GM23338 (cell line): Measurements from ENCODE around the gene ZC3H7A. TPM values are rescaled to one million over a fixed set of nuclear protein-coding genes. Genes with fewer than 3 reads are reported as not detected.

ENCODE experiments used
- ATAC-seq: fragments of 200-7000 bp; cut with Tn5 transposase; 3 replicates; pipeline ENCODE4 v1.9.1; 2020
- DNase-seq: peaks from one replicate; pipeline ENCODE4 v3.0.0-alpha.2; 2015; ENCODE audit warnings: low spot score
- H2AFZ ChIP-seq: fragments of 200-600 bp; sonication (generic); 2 replicates; pipeline ENCODE4 v1.8.0; 2016; ENCODE audit warnings: antibody characterized with exemption, mild to moderate bottlenecking, moderate library complexity
- H3F3A ChIP-seq: fragments of 200-600 bp; sonication (generic); replicated peaks from 2 replicates; pipeline ENCODE4 v1.8.0; 2017; ENCODE audit warnings: antibody characterized with exemption, mixed run types, low read depth
- H3K27ac ChIP-seq: fragments of 200-600 bp; sonication (generic); 2 replicates; pipeline ENCODE4 v1.6.1; 2016; ENCODE audit warnings: low read depth
- H3K27me3 ChIP-seq: fragments of 200-600 bp; sonication (generic); 2 replicates; pipeline ENCODE4 v1.8.0; 2016; ENCODE audit warnings: mild to moderate bottlenecking, mixed run types, moderate library complexity; ENCODE audit not compliant: insufficient read depth
- H3K36me3 ChIP-seq: fragments of 200-600 bp; sonication (generic); 2 replicates; pipeline ENCODE4 v1.8.0; 2016; ENCODE audit warnings: mild to moderate bottlenecking; ENCODE audit not compliant: insufficient read depth
- H3K4me1 ChIP-seq: fragments of 200-600 bp; sonication (generic); 2 replicates; pipeline ENCODE4 v1.8.0; 2016; ENCODE audit warnings: mild to moderate bottlenecking, moderate library complexity; ENCODE audit not compliant: insufficient read depth
- H3K4me2 ChIP-seq: fragments of 200-600 bp; sonication (generic); 2 replicates; pipeline ENCODE4 v1.7.1; 2017; ENCODE audit warnings: mixed run types
- H3K4me3 ChIP-seq: fragments of 200-600 bp; sonication (generic); 2 replicates; pipeline ENCODE4 v1.6.1; 2016; ENCODE audit warnings: mixed run types
- H3K79me2 ChIP-seq: fragments of 200-600 bp; sonication (generic); replicated peaks from 2 replicates; pipeline ENCODE4 v1.8.0; 2017; ENCODE audit warnings: mild to moderate bottlenecking; ENCODE audit not compliant: insufficient read depth
- H3K9me2 ChIP-seq: fragments of 200-600 bp; sonication (generic); 2 replicates; pipeline ENCODE4 v1.8.0; 2017; ENCODE audit not compliant: insufficient read depth
- H4K20me1 ChIP-seq: fragments of 200-600 bp; sonication (generic); replicated peaks from 2 replicates; pipeline ENCODE4 v1.8.0; 2017; ENCODE audit warnings: mild to moderate bottlenecking; ENCODE audit not compliant: insufficient read depth
- H3K27ac Mint-ChIP-seq: 2 replicates; pipeline ENCODE4 v1.8.0; 2020; ENCODE audit warnings: inconsistent platforms, mild to moderate bottlenecking, moderate library complexity, mixed read lengths
- H3K27me3 Mint-ChIP-seq: 3 replicates; pipeline ENCODE4 v1.8.0; 2022; ENCODE audit warnings: low read depth, mild to moderate bottlenecking, moderate library complexity, mixed read lengths, inconsistent platforms; ENCODE audit not compliant: insufficient read depth, poor library complexity
- H3K36me3 Mint-ChIP-seq: 3 replicates; pipeline ENCODE4 v1.8.0; 2021; ENCODE audit warnings: low read depth, mild to moderate bottlenecking, inconsistent platforms, moderate library complexity, mixed read lengths
- H3K4me1 Mint-ChIP-seq: 3 replicates; pipeline ENCODE4 v1.8.0; 2020; ENCODE audit warnings: mild to moderate bottlenecking, inconsistent platforms, mixed read lengths
- H3K4me3 Mint-ChIP-seq: 3 replicates; pipeline ENCODE4 v1.8.0; 2021; ENCODE audit warnings: moderate library complexity, mild to moderate bottlenecking, inconsistent platforms, mixed read lengths
- H3K9me3 Mint-ChIP-seq: 3 replicates; pipeline ENCODE4 v1.8.0; 2020; ENCODE audit warnings: moderate library complexity, mild to moderate bottlenecking, inconsistent platforms, mixed read lengths
- ZNF114 ChIP-seq: fragments of 250-450 bp; sonication (Bioruptor Pico); IDR thresholded peaks from 2 replicates; pipeline ENCODE4 v1.5.0; 2020; ENCODE audit warnings: mild to moderate bottlenecking, moderate library complexity
- ZNF331 ChIP-seq: fragments of 250-450 bp; sonication (Bioruptor Pico); IDR thresholded peaks from 2 replicates; pipeline ENCODE4 v1.5.0; 2020; ENCODE audit warnings: low read depth, mild to moderate bottlenecking, moderate library complexity
- polyA plus RNA-seq: library from polyadenylated mRNA; unstranded; fragments of >200 nt; fragmentation: Nextera tagmentation; extraction: Ambion mirVana; gene quantifications from 2 replicates; pipeline ENCODE4 v1.2.1, GENCODE V29; 2016
- total RNA-seq: library from RNA; depleted of rRNA; stranded (reverse); fragments of >200 nt; shearing (Covaris generic); gene quantifications from 2 replicates; pipeline ENCODE4 v1.2.3, GENCODE V29; 2014
- TF ChIP-seq, protein P1 (sequence below): fragments of 250-450 bp; sonication (Bioruptor Pico); IDR thresholded peaks from 2 replicates; pipeline ENCODE4 v1.5.0; 2020; ENCODE audit warnings: mild to moderate bottlenecking, moderate library complexity

Gene ZC3H7A
- total and polyA plus RNA-seq, 2 experiments from 2014 or later, result 32.7 to 42.2 TPM

DNA sequence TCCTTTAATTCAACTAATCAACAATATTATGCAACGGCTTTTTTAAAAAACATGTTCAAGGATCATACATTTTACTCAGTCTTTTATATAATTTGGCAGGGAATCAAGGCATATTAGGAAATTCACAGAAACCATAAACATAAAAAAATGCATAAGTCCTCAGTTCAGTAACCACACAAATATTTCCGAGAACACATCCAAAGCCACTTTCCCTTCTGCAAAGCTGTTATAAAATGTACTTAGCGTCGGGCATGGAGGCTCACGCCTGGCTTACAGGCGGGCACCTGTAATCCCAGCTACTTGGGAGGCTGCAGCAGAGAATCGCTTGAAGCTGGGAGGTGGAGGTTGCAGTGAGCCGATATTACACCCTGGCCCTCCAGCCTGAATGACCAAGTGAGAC lies 9.7 kb upstream of the ZC3H7A start (continued):
- TF ChIP-seq, protein P1, sequence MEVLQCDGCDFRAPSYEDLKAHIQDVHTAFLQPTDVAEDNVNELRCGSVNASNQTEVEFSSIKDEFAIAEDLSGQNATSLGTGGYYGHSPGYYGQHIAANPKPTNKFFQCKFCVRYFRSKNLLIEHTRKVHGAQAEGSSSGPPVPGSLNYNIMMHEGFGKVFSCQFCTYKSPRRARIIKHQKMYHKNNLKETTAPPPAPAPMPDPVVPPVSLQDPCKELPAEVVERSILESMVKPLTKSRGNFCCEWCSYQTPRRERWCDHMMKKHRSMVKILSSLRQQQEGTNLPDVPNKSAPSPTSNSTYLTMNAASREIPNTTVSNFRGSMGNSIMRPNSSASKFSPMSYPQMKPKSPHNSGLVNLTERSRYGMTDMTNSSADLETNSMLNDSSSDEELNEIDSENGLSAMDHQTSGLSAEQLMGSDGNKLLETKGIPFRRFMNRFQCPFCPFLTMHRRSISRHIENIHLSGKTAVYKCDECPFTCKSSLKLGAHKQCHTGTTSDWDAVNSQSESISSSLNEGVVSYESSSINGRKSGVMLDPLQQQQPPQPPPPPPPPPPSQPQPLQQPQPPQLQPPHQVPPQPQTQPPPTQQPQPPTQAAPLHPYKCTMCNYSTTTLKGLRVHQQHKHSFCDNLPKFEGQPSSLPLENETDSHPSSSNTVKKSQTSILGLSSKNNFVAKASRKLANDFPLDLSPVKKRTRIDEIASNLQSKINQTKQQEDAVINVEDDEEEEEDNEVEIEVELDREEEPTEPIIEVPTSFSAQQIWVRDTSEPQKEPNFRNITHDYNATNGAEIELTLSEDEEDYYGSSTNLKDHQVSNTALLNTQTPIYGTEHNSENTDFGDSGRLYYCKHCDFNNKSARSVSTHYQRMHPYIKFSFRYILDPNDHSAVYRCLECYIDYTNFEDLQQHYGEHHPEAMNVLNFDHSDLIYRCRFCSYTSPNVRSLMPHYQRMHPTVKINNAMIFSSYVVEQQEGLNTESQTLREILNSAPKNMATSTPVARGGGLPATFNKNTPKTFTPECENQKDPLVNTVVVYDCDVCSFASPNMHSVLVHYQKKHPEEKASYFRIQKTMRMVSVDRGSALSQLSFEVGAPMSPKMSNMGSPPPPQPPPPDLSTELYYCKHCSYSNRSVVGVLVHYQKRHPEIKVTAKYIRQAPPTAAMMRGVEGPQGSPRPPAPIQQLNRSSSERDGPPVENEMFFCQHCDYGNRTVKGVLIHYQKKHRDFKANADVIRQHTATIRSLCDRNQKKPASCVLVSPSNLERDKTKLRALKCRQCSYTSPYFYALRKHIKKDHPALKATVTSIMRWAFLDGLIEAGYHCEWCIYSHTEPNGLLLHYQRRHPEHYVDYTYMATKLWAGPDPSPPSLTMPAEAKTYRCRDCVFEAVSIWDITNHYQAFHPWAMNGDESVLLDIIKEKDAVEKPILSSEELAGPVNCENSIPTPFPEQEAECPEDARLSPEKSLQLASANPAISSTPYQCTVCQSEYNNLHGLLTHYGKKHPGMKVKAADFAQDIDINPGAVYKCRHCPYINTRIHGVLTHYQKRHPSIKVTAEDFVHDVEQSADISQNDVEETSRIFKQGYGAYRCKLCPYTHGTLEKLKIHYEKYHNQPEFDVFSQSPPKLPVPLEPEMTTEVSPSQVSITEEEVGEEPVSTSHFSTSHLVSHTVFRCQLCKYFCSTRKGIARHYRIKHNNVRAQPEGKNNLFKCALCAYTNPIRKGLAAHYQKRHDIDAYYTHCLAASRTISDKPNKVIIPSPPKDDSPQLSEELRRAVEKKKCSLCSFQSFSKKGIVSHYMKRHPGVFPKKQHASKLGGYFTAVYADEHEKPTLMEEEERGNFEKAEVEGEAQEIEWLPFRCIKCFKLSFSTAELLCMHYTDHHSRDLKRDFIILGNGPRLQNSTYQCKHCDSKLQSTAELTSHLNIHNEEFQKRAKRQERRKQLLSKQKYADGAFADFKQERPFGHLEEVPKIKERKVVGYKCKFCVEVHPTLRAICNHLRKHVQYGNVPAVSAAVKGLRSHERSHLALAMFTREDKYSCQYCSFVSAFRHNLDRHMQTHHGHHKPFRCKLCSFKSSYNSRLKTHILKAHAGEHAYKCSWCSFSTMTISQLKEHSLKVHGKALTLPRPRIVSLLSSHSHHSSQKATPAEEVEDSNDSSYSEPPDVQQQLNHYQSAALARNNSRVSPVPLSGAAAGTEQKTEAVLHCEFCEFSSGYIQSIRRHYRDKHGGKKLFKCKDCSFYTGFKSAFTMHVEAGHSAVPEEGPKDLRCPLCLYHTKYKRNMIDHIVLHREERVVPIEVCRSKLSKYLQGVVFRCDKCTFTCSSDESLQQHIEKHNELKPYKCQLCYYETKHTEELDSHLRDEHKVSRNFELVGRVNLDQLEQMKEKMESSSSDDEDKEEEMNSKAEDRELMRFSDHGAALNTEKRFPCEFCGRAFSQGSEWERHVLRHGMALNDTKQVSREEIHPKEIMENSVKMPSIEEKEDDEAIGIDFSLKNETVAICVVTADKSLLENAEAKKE, result no peak

GRCh38 chr16:11805556-11805955 lies 8.5 kb upstream of the ZC3H7A start:
- TF ChIP-seq ZNF114 (no peak), ZNF331 (no peak)
- TF ChIP-seq, protein P1, result no peak
- Mint-ChIP-seq H3K27ac (no peak overlapping the region), H3K27me3 (peaks cover 4% of the 10 kb centered on the region), H3K9me3 (peaks cover 6% of the 10 kb centered on the region; the same call in 1 of the 3 replicates), H3K36me3 (no peaks in the 10 kb centered on the region), H3K4me1 (no peaks in the 10 kb centered on the region), H3K4me3 (no peak overlapping the region)
- ATAC-seq (no peak), DNase-seq (no peak)
- Histone ChIP-seq H2AFZ (no peak overlapping the region), H3K36me3 (no peaks in the 10 kb centered on the region), H4K20me1 (no peaks in the 10 kb centered on the region; the same call in 1 of the 2 replicates), H3K4me1 (no peaks in the 10 kb centered on the region), H3K4me2 (no peak overlapping the region), H3K4me3 (no peak overlapping the region), H3F3A (no peaks in the 10 kb centered on the region), H3K27me3 (no peaks in the 10 kb centered on the region), H3K27ac (no peak overlapping the region), H3K79me2 (no peaks in the 10 kb centered on the region), H3K9me2 (no peaks in the 10 kb centered on the region)
